Measurements from ENCODE around the gene ASIC4.

The ASIC4 gene

GRCh38 chr2:219474285-219475060 is 39.8 kb upstream of the ASIC4 start:
- Histone ChIP-seq H3K27me3 (ENCODE audit: control insufficient read depth, insufficient read depth, low read length) (peaks cover 2% of the 10 kb centered on the region), H3K9ac (ENCODE audit: low read length) (no peak overlapping the region), H3K4me1 (ENCODE audit: control insufficient read depth, insufficient read depth, low read length) (peaks cover 3% of the 10 kb centered on the region), H3K36me3 (ENCODE audit: control insufficient read depth, insufficient read depth, low read length) (peaks cover 4% of the 10 kb centered on the region), H3K27ac (ENCODE audit: low read depth, low read length) (no peak overlapping the region), H3K4me3 (ENCODE audit: low read length) (no peak overlapping the region)

- Histone ChIP-seq H3K4me1 (ENCODE audit: control insufficient read depth, insufficient read depth, low read length) (no peaks in the 10 kb centered on the region), H3K9ac (ENCODE audit: low read length) (no peak overlapping the region), H3K27ac (ENCODE audit: low read depth, low read length) (peak overlapping the region; percentile 29), H3K36me3 (ENCODE audit: control insufficient read depth, insufficient read depth, low read length) (peaks cover 12% of the 10 kb centered on the region), H3K4me3 (ENCODE audit: low read length) (no peak overlapping the region), H3K27me3 (ENCODE audit: control insufficient read depth, insufficient read depth, low read length) (peaks cover 2% of the 10 kb centered on the region)
Observed at GRCh38 chr2:219475278-219475677, 39.0 kb upstream of the ASIC4 start.

GRCh38 chr2:219475697-219476651 is 38.3 kb upstream of the ASIC4 start:
- H3K27me3 ChIP-seq (ENCODE audit: control insufficient read depth, insufficient read depth, low read length), result peaks cover 2% of the 10 kb centered on the region
- no peaks in the 10 kb centered on the region for H3K4me1 ChIP-seq (ENCODE audit: control insufficient read depth, insufficient read depth, low read length)
- H3K9ac ChIP-seq (ENCODE audit: low read length), result no peak overlapping the region
- no peak overlapping the region for H3K4me3 ChIP-seq (ENCODE audit: low read length)
- H3K27ac ChIP-seq (ENCODE audit: low read depth, low read length), result peak overlapping the region; percentile 58
- peaks cover 17% of the 10 kb centered on the region for H3K36me3 ChIP-seq (ENCODE audit: control insufficient read depth, insufficient read depth, low read length)

GRCh38 chr2:219476652-219477151 is 37.6 kb upstream of the ASIC4 start:
- Histone ChIP-seq H3K9ac (ENCODE audit: low read length) (no peak overlapping the region), H3K27me3 (ENCODE audit: control insufficient read depth, insufficient read depth, low read length) (peaks cover 2% of the 10 kb centered on the region), H3K4me3 (ENCODE audit: low read length) (no peak overlapping the region), H3K4me1 (ENCODE audit: control insufficient read depth, insufficient read depth, low read length) (no peaks in the 10 kb centered on the region), H3K27ac (ENCODE audit: low read depth, low read length) (peak overlapping the region; percentile 58), H3K36me3 (ENCODE audit: control insufficient read depth, insufficient read depth, low read length) (peaks cover 21% of the 10 kb centered on the region)

GRCh38 chr2:219477179-219477578 is 37.1 kb upstream of the ASIC4 start:
- H3K27me3 ChIP-seq (ENCODE audit: control insufficient read depth, insufficient read depth, low read length), result peaks cover 2% of the 10 kb centered on the region
- peak overlapping the region; percentile 58 for H3K27ac ChIP-seq (ENCODE audit: low read depth, low read length)
- H3K4me3 ChIP-seq (ENCODE audit: low read length), result no peak overlapping the region
- no peaks in the 10 kb centered on the region for H3K4me1 ChIP-seq (ENCODE audit: control insufficient read depth, insufficient read depth, low read length)
- peaks cover 21% of the 10 kb centered on the region for H3K36me3 ChIP-seq (ENCODE audit: control insufficient read depth, insufficient read depth, low read length)
- no peak overlapping the region for H3K9ac ChIP-seq (ENCODE audit: low read length)

- Histone ChIP-seq H3K9ac (ENCODE audit: low read length) (no peak overlapping the region), H3K27ac (ENCODE audit: low read depth, low read length) (peak overlapping the region; percentile 58), H3K36me3 (ENCODE audit: control insufficient read depth, insufficient read depth, low read length) (peaks cover 21% of the 10 kb centered on the region), H3K4me1 (ENCODE audit: control insufficient read depth, insufficient read depth, low read length) (peaks cover 4% of the 10 kb centered on the region), H3K27me3 (ENCODE audit: control insufficient read depth, insufficient read depth, low read length) (peaks cover 2% of the 10 kb centered on the region), H3K4me3 (ENCODE audit: low read length) (no peak overlapping the region)
Observed at GRCh38 chr2:219477815-219478214, 36.5 kb upstream of the ASIC4 start.

GRCh38 chr2:219478916-219479315 is 35.4 kb upstream of the ASIC4 start:
- H3K27me3 ChIP-seq (ENCODE audit: control insufficient read depth, insufficient read depth, low read length), result peaks cover 5% of the 10 kb centered on the region
- peaks cover 4% of the 10 kb centered on the region for H3K4me1 ChIP-seq (ENCODE audit: control insufficient read depth, insufficient read depth, low read length)
- peak overlapping the region; percentile 3 for H3K27ac ChIP-seq (ENCODE audit: low read depth, low read length)
- H3K36me3 ChIP-seq (ENCODE audit: control insufficient read depth, insufficient read depth, low read length), result peaks cover 21% of the 10 kb centered on the region
- no peak overlapping the region for H3K9ac ChIP-seq (ENCODE audit: low read length)
- no peak overlapping the region for H3K4me3 ChIP-seq (ENCODE audit: low read length)

- Histone ChIP-seq H3K4me1 (ENCODE audit: control insufficient read depth, insufficient read depth, low read length) (peaks cover 4% of the 10 kb centered on the region), H3K9ac (ENCODE audit: low read length) (no peak overlapping the region), H3K27ac (ENCODE audit: low read depth, low read length) (no peak overlapping the region), H3K36me3 (ENCODE audit: control insufficient read depth, insufficient read depth, low read length) (peaks cover 21% of the 10 kb centered on the region), H3K4me3 (ENCODE audit: low read length) (no peak overlapping the region), H3K27me3 (ENCODE audit: control insufficient read depth, insufficient read depth, low read length) (peaks cover 7% of the 10 kb centered on the region)
Observed at GRCh38 chr2:219480004-219480403, 34.3 kb upstream of the ASIC4 start.

GRCh38 chr2:219482674-219483405 is 31.4 kb upstream of the ASIC4 start:
- H3K9ac ChIP-seq (ENCODE audit: low read length), result no peak overlapping the region
- peaks cover 4% of the 10 kb centered on the region for H3K4me1 ChIP-seq (ENCODE audit: control insufficient read depth, insufficient read depth, low read length)
- peaks cover 10% of the 10 kb centered on the region for H3K27me3 ChIP-seq (ENCODE audit: control insufficient read depth, insufficient read depth, low read length)
- no peak overlapping the region for H3K4me3 ChIP-seq (ENCODE audit: low read length)
- H3K36me3 ChIP-seq (ENCODE audit: control insufficient read depth, insufficient read depth, low read length), result peaks cover 21% of the 10 kb centered on the region
- peak overlapping the region; percentile 62 for H3K27ac ChIP-seq (ENCODE audit: low read depth, low read length)

- Histone ChIP-seq H3K4me1 (ENCODE audit: control insufficient read depth, insufficient read depth, low read length) (peaks cover 4% of the 10 kb centered on the region), H3K27ac (ENCODE audit: low read depth, low read length) (peak overlapping the region; percentile 62), H3K4me3 (ENCODE audit: low read length) (peak overlapping the region; percentile 15), H3K36me3 (ENCODE audit: control insufficient read depth, insufficient read depth, low read length) (peaks cover 21% of the 10 kb centered on the region), H3K27me3 (ENCODE audit: control insufficient read depth, insufficient read depth, low read length) (peaks cover 10% of the 10 kb centered on the region), H3K9ac (ENCODE audit: low read length) (no peak overlapping the region)
Observed at GRCh38 chr2:219483451-219484342, 30.6 kb upstream of the ASIC4 start.

Measured in rectal smooth muscle tissue (tissue), 1 donor.